GM23248 (cell line): Measurements from ENCODE around the gene GFRA1. TPM values are rescaled to one million over a fixed set of nuclear protein-coding genes. Genes with fewer than 3 reads are reported as not detected.

Experiments
- DNase-seq: peaks from one replicate; pipeline ENCODE4 v3.0.0-alpha.2; 2015
- H2AFZ ChIP-seq: fragments of 200-600 bp; sonication (generic); 2 replicates; pipeline ENCODE4 v1.6.1; 2016; ENCODE audit warnings: antibody characterized with exemption
- H3F3A ChIP-seq: fragments of 200-600 bp; sonication (generic); 2 replicates; pipeline ENCODE4 v1.6.1; 2016; ENCODE audit warnings: mild to moderate bottlenecking, antibody characterized with exemption, mixed run types; ENCODE audit not compliant: insufficient read depth
- H3K27ac ChIP-seq: fragments of 200-600 bp; sonication (generic); 2 replicates; pipeline ENCODE4 v1.5.1; 2016; ENCODE audit warnings: mild to moderate bottlenecking
- H3K27me3 ChIP-seq: fragments of 200-600 bp; sonication (generic); replicated peaks from 2 replicates; pipeline ENCODE4 v1.6.1; 2016; ENCODE audit warnings: mild to moderate bottlenecking; ENCODE audit not compliant: insufficient read depth
- H3K36me3 ChIP-seq: fragments of 200-600 bp; sonication (generic); 2 replicates; pipeline ENCODE4 v1.6.1; 2016; ENCODE audit warnings: low read depth, mild to moderate bottlenecking
- H3K4me1 ChIP-seq: fragments of 200-600 bp; sonication (generic); 2 replicates; pipeline ENCODE4 v1.6.1; 2016; ENCODE audit warnings: mild to moderate bottlenecking; ENCODE audit not compliant: insufficient read depth
- H3K4me2 ChIP-seq: fragments of 200-600 bp; sonication (generic); one replicate; pipeline ENCODE4 v1.6.1; 2016; ENCODE audit warnings: mild to moderate bottlenecking; ENCODE audit not compliant: unreplicated experiment
- H3K4me3 ChIP-seq: fragments of 200-600 bp; sonication (generic); 2 replicates; pipeline ENCODE4 v1.5.1; 2016; ENCODE audit warnings: mild to moderate bottlenecking
- H3K79me2 ChIP-seq: fragments of 200-600 bp; sonication (generic); 2 replicates; pipeline ENCODE4 v1.6.1; 2016; ENCODE audit warnings: mild to moderate bottlenecking; ENCODE audit not compliant: insufficient read depth
- H3K9ac ChIP-seq: fragments of 200-600 bp; sonication (generic); 2 replicates; pipeline ENCODE4 v1.6.1; 2016; ENCODE audit warnings: mild to moderate bottlenecking
- H3K9me2 ChIP-seq: fragments of 200-600 bp; sonication (generic); 2 replicates; pipeline ENCODE4 v1.6.1; 2016; ENCODE audit warnings: mixed run types, mild to moderate bottlenecking, moderate library complexity; ENCODE audit not compliant: insufficient read depth
- H3K9me3 ChIP-seq: fragments of 200-600 bp; sonication (generic); one replicate; pipeline ENCODE4 v1.6.1; 2017; ENCODE audit warnings: low read depth
- H4K20me1 ChIP-seq: fragments of 200-600 bp; sonication (generic); 2 replicates; pipeline ENCODE4 v1.6.0; 2016; ENCODE audit not compliant: insufficient read depth
- EZH2 ChIP-seq: fragments of 200-600 bp; sonication (generic); IDR thresholded peaks from 2 replicates; pipeline ENCODE4 v1.6.1; 2018; ENCODE audit warnings: antibody characterized with exemption, mild to moderate bottlenecking; ENCODE audit not compliant: insufficient read depth, poor library complexity, severe bottlenecking
- EZH2phosphoT487 ChIP-seq: fragments of 200-600 bp; sonication (generic); IDR thresholded peaks from 2 replicates; pipeline ENCODE4 v1.6.1; 2018; ENCODE audit warnings: antibody characterized with exemption, moderate library complexity, mild to moderate bottlenecking, low read depth; ENCODE audit not compliant: insufficient read depth
- WGBS, 2 experiments: methylation state at CpG; one replicate each; pipeline ENCODE4 v1.1.6; 2015 to 2017; ENCODE audit warnings: low lambda C conversion rate in 2 of 2, low coverage in 1 of 2; ENCODE audit errors: missing lambda C conversion rate in 2 of 2; 5-methylcytosine and 5-hydroxymethylcytosine counted together
- in situ Hi-C: fragments of 300-500 bp; cut with MboI; formaldehyde crosslinking; loops from 2 replicates; pipeline ENCODE4 v1.15.0; 2020
- polyA plus RNA-seq: library from polyadenylated mRNA; unstranded; fragments of >200 nt; fragmentation: Nextera tagmentation; extraction: Ambion mirVana; gene quantifications from 2 replicates; pipeline ENCODE4 v1.2.1, GENCODE V29; 2016
- total RNA-seq: library from RNA; depleted of rRNA; stranded (reverse); fragments of >200 nt; shearing (Covaris generic); gene quantifications from 2 replicates; pipeline ENCODE4 v1.2.3, GENCODE V29; 2014

Gene GFRA1
- total and polyA plus RNA-seq, 2 experiments from 2014 or later, result 5.0 to 5.2 TPM

- H3K9ac ChIP-seq, result no peak overlapping the region
- H3K27ac ChIP-seq, result no peak overlapping the region
- no peaks in the 10 kb centered on the region for H3K9me3 ChIP-seq
- H3K9me2 ChIP-seq, result no peaks in the 10 kb centered on the region
- H2AFZ ChIP-seq, result no peak overlapping the region
- H3K36me3 ChIP-seq, result no peaks in the 10 kb centered on the region
- H3K4me3 ChIP-seq, result no peak overlapping the region
- DNase-seq, result no peak
- H3F3A ChIP-seq, result no peaks in the 10 kb centered on the region
- peaks cover 6% of the 10 kb centered on the region; the same call in 1 of the 2 replicates for H3K4me1 ChIP-seq
- TF ChIP-seq EZH2phosphoT487, result no peak
- TF ChIP-seq EZH2, result no peak
- 68 to 75% methylated on average over 6 of the region's 6 CpGs for WGBS, 2 experiments
- H3K4me2 ChIP-seq, result no peak overlapping the region
- H3K79me2 ChIP-seq, result no peaks in the 10 kb centered on the region
- peaks cover 9% of the 10 kb centered on the region for H3K27me3 ChIP-seq
- no peaks in the 10 kb centered on the region for H4K20me1 ChIP-seq
- in situ Hi-C loops, result no loop called here
These were observed 63.9 kb downstream of the GFRA1 start for GRCh38 chr10:116208956-116209567.

GRCh38 chr10:116207690-116208089 lies 65.3 kb downstream of the GFRA1 start:
- Histone ChIP-seq H3K9me3 (no peaks in the 10 kb centered on the region), H3F3A (no peaks in the 10 kb centered on the region), H3K4me2 (no peak overlapping the region), H3K36me3 (no peaks in the 10 kb centered on the region), H3K4me3 (no peak overlapping the region), H3K79me2 (no peaks in the 10 kb centered on the region), H3K27me3 (peaks cover 6% of the 10 kb centered on the region), H3K27ac (no peak overlapping the region), H2AFZ (no peak overlapping the region), H3K9ac (no peak overlapping the region), H3K4me1 (peaks cover 6% of the 10 kb centered on the region; the same call in 1 of the 2 replicates), H4K20me1 (no peaks in the 10 kb centered on the region), H3K9me2 (no peaks in the 10 kb centered on the region)
- in situ Hi-C loops, result no loop called here
- DNase-seq, result no peak
- TF ChIP-seq EZH2phosphoT487 (no peak), EZH2 (no peak)
- WGBS, 2 experiments, result 72 to 77% methylated on average over 7 of the region's 7 CpGs

- no peak for DNase-seq
- Histone ChIP-seq H3K4me3 (no peak overlapping the region), H3K9me3 (no peaks in the 10 kb centered on the region), H4K20me1 (no peaks in the 10 kb centered on the region), H3K27me3 (no peaks in the 10 kb centered on the region), H3K4me1 (0 out of 2 replicates have a peak, but pooled peaks cover 9% of the 10 kb centered on the region), H2AFZ (no peak overlapping the region), H3K27ac (no peak overlapping the region), H3K9me2 (no peaks in the 10 kb centered on the region), H3K79me2 (no peaks in the 10 kb centered on the region), H3K9ac (no peak overlapping the region), H3K4me2 (no peak overlapping the region), H3F3A (no peaks in the 10 kb centered on the region), H3K36me3 (no peaks in the 10 kb centered on the region)
- in situ Hi-C loops, result no loop called here
- TF ChIP-seq EZH2, result no peak
- no peak for TF ChIP-seq EZH2phosphoT487
- 79 to 83% methylated on average over 4 of the region's 4 CpGs for WGBS, 2 experiments
These were observed 69.3 kb downstream of the GFRA1 start for GRCh38 chr10:116203661-116204060.

GRCh38 chr10:116201670-116202430 lies 71.2 kb downstream of the GFRA1 start:
- Histone ChIP-seq H3K4me1 (0 out of 2 replicates have a peak, but pooled peaks cover 9% of the 10 kb centered on the region), H3K9ac (no peak overlapping the region), H3K36me3 (no peaks in the 10 kb centered on the region), H3F3A (no peaks in the 10 kb centered on the region), H3K9me3 (no peaks in the 10 kb centered on the region), H2AFZ (no peak overlapping the region), H3K9me2 (no peaks in the 10 kb centered on the region), H3K27ac (no peak overlapping the region), H3K27me3 (no peaks in the 10 kb centered on the region), H3K4me2 (no peak overlapping the region), H4K20me1 (no peaks in the 10 kb centered on the region), H3K79me2 (no peaks in the 10 kb centered on the region), H3K4me3 (no peak overlapping the region)
- in situ Hi-C loops, result no loop called here
- 82 to 89% methylated on average over 7 of the region's 7 CpGs for WGBS, 2 experiments
- no peak for DNase-seq
- no peak for TF ChIP-seq EZH2
- no peak for TF ChIP-seq EZH2phosphoT487
